ENCODE data around the gene DNMT3B.

- TF ChIP-seq CTCF (conservative IDR thresholded peaks at IDR 0.05 in 1 of 2, IDR thresholded peaks at IDR 0.05 in 1 of 2; ENCODE audit: extremely low read depth in 1 of 2, insufficient read depth in 1 of 2, low read depth in 1 of 2, low read length in 2 of 2) (no peak), EZH2 (IDR thresholded peaks at IDR 0.05; ENCODE audit: borderline replicate concordance, low read length) (no peak)
Measured at GRCh38 chr20:32810941-32811340, 48.8 kb downstream of the DNMT3B start.
